H7 (cell line): Measurements from ENCODE around the gene FBXO31. TPM values are rescaled to one million over a fixed set of nuclear protein-coding genes. Genes with fewer than 3 reads are reported as not detected.

Source experiments
- DNase-seq: peaks from one replicate; pipeline ENCODE4 v3.0.0; 2012
- H3K27me3 ChIP-seq: 2 replicates; pipeline ENCODE4 v1.6.0; 2011; ENCODE audit warnings: mild to moderate bottlenecking, low read length; ENCODE audit not compliant: control insufficient read depth, insufficient read depth
- H3K36me3 ChIP-seq: replicated peaks from 2 replicates; pipeline ENCODE4 v1.5.1; 2011; ENCODE audit warnings: low read length; ENCODE audit not compliant: control insufficient read depth, insufficient read depth
- H3K4me3 ChIP-seq: 2 replicates; pipeline ENCODE4 v1.5.1; 2011; ENCODE audit warnings: low read depth, mild to moderate bottlenecking, control low read depth, low read length, moderate library complexity; ENCODE audit not compliant: insufficient read depth
- total RNA-seq: library from RNA; depleted of rRNA; stranded (reverse); fragments of >200 nt; shearing (Covaris generic); gene quantifications from 2 replicates; pipeline ENCODE4 v1.2.3, GENCODE V29; 2014

The FBXO31 gene
- total RNA-seq, 1 experiment from 2014 or later = 24.4 TPM

DNA sequence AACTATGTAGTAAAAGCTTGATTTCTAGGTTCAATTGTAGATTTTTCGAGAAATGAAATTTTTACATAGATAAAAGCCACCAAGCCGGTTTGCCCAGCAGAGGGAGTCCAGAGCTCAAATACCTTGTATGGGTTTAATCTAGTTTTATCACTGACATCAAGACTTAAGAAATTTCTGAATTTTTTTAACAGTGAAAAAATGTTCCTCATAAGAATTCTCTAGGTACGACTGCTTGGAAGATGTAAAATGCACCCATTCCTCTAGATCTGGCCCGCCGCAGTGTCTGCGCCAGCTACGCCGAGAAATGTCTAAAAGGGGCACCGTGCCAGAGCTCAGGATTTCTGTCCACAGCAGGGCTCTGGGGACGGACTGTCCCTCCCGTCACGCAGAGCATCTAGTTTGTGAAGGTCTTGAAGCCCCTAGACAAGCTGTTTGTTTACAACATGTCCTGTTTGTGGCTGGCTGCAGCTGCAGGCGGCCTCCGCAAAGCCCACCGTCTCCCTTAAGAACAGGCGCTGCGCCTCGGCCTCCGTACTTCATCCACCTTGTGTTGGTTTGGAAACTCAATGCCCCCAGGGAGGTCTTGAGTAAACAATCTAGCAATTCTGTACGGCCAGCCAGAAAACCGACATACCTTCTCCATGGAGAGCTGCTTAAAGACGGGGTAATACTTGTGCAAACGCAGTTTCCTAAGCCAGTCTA is 33.4 kb upstream of the FBXO31 start:
- no peak for DNase-seq
- H3K36me3 ChIP-seq = peaks cover 12% of the 10 kb centered on the region
- no peaks in the 10 kb centered on the region for H3K27me3 ChIP-seq
- no peak overlapping the region for H3K4me3 ChIP-seq

DNA sequence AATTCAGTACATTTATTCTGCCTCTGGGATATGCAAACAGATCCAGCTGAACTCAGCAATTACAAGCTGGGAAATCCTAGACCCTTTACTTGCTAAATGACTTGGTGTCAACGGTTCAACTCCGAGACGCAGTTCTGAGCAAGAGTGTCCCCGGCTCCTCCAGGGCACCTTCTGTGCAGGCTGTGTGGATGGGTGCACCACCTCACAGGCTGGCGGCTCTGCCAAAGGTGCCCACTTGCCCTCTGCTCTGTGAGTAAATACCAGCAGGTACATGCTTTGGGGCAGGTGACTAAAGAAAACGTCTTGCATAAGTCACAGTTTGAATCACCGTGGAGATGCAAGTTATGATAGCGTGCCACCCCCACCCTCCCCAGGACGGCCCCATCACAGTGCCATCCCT is 31.9 kb upstream of the FBXO31 start:
- no peak overlapping the region for H3K4me3 ChIP-seq
- no peaks in the 10 kb centered on the region for H3K27me3 ChIP-seq
- DNase-seq = no peak
- H3K36me3 ChIP-seq = peaks cover 12% of the 10 kb centered on the region

GRCh38 chr16:87414251-87414680 is 30.7 kb upstream of the FBXO31 start:
- Histone ChIP-seq H3K4me3 (no peak overlapping the region), H3K36me3 (peaks cover 10% of the 10 kb centered on the region), H3K27me3 (no peaks in the 10 kb centered on the region)
- no peak for DNase-seq

DNA sequence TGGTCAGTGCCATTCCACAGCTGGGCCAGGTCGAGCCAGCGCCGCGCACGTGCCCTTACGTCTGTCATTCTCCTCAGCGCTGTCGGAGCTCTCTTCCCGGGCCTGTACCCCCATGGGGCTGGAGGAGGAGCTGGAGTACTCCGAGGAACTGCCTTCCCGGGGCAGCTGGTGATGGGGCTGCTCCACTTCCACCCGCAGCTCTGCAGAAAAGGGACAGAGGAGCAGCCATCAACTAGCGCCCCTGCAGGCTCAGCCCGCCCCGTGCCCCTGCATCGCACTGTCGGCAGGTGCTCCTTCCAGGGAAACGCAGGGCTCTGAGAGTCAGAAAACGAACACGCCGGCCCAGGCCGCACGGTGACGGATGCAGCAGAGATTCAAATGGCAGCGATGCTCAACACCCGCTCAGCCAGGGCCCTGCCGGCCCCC is 29.4 kb upstream of the FBXO31 start:
- no peak for DNase-seq
- no peaks in the 10 kb centered on the region for H3K27me3 ChIP-seq
- H3K36me3 ChIP-seq = peaks cover 10% of the 10 kb centered on the region
- no peak overlapping the region for H3K4me3 ChIP-seq

DNA sequence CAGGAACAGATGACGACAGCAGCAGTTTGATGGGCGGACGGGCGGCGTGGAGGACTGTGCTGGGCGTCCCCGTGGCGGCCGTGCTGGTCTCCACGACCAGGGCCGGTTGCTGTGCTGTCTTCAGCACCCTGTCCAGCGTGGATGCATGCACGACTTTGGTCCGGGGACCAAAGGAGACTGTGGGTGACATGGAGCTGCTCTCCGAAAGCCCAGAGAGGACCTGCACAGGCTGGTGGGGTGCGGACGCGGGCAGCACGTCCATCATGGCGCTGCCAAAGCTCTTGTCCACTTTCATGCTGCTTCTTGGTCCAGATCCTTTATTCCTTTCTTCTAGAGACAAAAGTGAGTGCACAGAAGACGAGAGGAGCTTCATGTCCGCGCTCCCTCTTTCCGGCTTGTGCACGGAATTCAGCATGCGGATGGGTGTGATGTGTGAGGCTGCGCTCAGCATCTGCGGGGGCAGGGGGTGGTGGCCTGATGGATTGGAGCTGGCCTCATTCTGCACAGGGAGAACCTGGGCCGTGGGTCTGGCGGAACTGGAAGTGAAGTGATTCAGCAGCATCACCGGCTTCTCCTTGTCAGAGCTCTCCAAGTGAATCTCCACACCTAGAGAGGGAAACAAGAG is 28.9 kb upstream of the FBXO31 start:
- H3K4me3 ChIP-seq = no peak overlapping the region
- H3K36me3 ChIP-seq = peaks cover 12% of the 10 kb centered on the region
- no peak for DNase-seq

GRCh38 chr16:87411375-87412271 is 28.0 kb upstream of the FBXO31 start:
- H3K4me3 ChIP-seq = no peak overlapping the region
- H3K36me3 ChIP-seq = peaks cover 11% of the 10 kb centered on the region
- no peaks in the 10 kb centered on the region for H3K27me3 ChIP-seq
- DNase-seq = no peak

More for the DNA sequence above, 28.9 kb upstream of the FBXO31 start:
- H3K27me3 ChIP-seq = no peaks in the 10 kb centered on the region

DNA sequence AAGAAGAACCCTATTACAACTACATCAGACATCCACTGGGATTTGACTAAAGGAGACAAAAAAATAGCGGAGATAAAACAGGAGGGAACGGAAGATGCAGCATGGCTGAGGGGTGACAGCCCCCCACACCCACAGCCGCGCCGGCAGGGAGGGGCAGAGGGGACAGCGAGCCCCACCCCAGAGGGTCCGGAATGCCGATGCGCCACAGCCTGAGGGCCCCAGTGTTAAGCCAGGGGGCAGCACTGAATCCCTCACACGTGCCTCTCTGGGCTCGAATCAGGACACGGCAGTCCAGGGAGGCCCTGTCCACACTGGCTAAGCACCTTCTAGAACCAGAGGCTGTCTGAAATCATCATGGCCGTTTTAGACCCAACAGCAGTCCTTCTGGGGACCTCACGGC is 27.4 kb upstream of the FBXO31 start:
- Histone ChIP-seq H3K36me3 (peaks cover 11% of the 10 kb centered on the region), H3K4me3 (no peak overlapping the region), H3K27me3 (no peaks in the 10 kb centered on the region)
- peak; percentile 77 for DNase-seq

DNA sequence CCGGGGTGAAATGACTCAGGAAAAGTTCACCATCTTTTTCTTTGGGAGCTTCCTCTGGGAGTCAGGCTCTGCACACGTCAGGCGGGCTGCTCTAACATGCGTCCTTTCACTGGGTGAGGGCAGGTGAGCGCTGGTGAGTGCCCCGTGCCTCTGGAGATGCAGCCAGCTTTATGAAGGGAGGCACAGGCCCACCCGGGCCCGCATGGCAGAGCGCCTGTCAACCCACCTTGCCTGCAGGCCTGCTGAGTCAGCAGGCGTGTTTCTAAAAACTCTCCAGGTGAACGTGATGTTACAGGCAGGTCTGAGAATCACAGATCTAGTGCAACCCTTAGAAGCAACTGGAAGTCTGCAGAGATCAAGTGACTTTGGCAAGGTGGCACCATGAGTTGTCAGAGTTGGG is 27.0 kb upstream of the FBXO31 start:
- Histone ChIP-seq H3K36me3 (peaks cover 11% of the 10 kb centered on the region), H3K4me3 (no peak overlapping the region), H3K27me3 (no peaks in the 10 kb centered on the region)
- DNase-seq = no peak

- DNase-seq = no peak
- Histone ChIP-seq H3K36me3 (peaks cover 14% of the 10 kb centered on the region), H3K27me3 (no peaks in the 10 kb centered on the region), H3K4me3 (no peak overlapping the region)
These were observed 26.2 kb upstream of the FBXO31 start for GRCh38 chr16:87409781-87410180.

DNA sequence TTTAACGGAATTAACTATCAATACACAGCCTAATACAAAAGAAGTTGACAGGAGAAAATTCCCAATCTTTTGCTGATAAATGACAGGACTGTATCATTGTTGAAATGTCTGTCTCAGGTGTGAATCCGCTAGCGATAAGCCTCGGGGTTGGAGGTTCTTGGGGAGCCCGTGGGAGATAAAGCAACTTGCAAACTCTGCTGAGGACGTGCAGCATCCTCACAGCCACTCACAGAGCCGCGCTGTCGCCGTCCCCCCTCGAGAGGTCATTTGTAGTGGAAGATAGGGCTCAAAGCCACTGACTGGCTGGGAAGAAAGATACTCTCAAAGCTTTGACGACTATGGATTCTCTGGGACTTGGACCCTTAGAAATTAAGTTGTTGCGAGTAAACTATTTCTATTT is 25.6 kb upstream of the FBXO31 start:
- no peak for DNase-seq
- Histone ChIP-seq H3K36me3 (peaks cover 14% of the 10 kb centered on the region), H3K4me3 (no peak overlapping the region), H3K27me3 (no peaks in the 10 kb centered on the region)

- Histone ChIP-seq H3K4me3 (no peak overlapping the region), H3K36me3 (peaks cover 13% of the 10 kb centered on the region), H3K27me3 (no peaks in the 10 kb centered on the region)
- no peak for DNase-seq
These were observed 24.0 kb upstream of the FBXO31 start for GRCh38 chr16:87407511-87408112.

DNA sequence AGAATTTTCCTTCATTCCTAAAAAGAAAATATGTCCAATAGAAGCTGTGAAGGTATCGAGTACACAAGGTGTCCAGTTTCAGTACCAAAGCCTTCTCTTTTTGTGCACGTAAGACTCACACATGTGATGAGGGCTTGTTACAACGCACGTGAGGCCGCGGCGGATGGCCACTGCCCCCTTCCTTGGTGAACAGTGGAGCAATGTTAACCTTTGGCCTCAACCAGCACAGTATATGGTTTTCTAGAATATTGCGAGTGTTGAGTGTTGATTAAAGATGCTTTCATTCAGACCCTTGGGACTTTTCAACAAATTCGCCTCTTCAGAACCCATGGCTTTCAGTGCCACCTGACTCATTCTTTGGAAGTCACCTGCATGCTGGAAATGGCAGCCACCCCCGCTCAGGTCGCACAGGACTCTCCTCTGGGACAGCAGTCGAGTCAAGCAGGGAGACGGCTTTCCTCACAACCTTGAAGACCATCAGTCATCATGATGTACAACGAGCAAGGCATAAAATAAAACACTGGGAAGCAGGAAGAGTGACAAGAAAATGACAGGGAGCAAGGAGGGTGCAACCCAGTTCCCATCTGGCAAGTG is 23.0 kb upstream of the FBXO31 start:
- H3K4me3 ChIP-seq = no peak overlapping the region
- DNase-seq = no peak
- no peaks in the 10 kb centered on the region for H3K27me3 ChIP-seq
- peaks cover 10% of the 10 kb centered on the region for H3K36me3 ChIP-seq

GRCh38 chr16:87404764-87405625 is 21.4 kb upstream of the FBXO31 start:
- H3K4me3 ChIP-seq = no peak overlapping the region
- peaks cover 11% of the 10 kb centered on the region for H3K36me3 ChIP-seq
- DNase-seq = no peak
- H3K27me3 ChIP-seq = no peaks in the 10 kb centered on the region
